ENCODE data around the gene PPP1R12A. TPM values are rescaled to one million over a fixed set of nuclear protein-coding genes. Genes with fewer than 3 reads are reported as not detected.

The PPP1R12A gene
- total RNA-seq, 2 donors from 2014 or later: 64.3 to 70.7 TPM

DNA sequence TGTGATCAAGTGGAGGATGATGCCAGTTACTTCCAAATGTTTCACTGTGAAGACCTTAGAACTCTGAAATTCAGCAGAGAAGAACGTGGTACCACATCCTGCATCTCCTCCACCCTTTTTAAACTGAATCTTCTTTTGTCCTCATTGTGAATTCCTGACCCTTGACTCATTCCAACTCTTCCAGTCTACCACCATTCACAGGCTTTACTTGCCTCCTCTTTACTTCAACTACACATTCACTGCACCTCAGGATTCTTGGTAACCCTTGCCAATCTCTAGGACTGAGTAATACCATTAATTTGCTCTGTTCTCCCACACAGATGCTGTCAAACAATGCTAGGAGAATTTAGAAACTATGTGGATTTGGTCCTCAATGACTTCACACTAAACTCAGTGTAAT, 37.3 kb downstream of the PPP1R12A start:
- H3K27ac ChIP-seq: no peak overlapping the region
- peaks cover 0 to 57% of the 10 kb centered on the region in 2 donors for H3K4me1 ChIP-seq
- no peaks in the 10 kb centered on the region for H3K36me3 ChIP-seq
- TF ChIP-seq CTCF (IDR thresholded peaks at IDR 0.05): no peak
- H3K9me3 ChIP-seq: no peaks in the 10 kb centered on the region
- no peaks in the 10 kb centered on the region for H3K27me3 ChIP-seq
- H3K4me3 ChIP-seq: no peak overlapping the region
- DNase-seq (ENCODE audit: low spot score): no peak

- H3K27ac ChIP-seq: no peak overlapping the region
- H3K4me1 ChIP-seq: peaks cover 0 to 44% of the 10 kb centered on the region in 2 donors
- TF ChIP-seq CTCF (IDR thresholded peaks at IDR 0.05): no peak
- H3K9me3 ChIP-seq: no peaks in the 10 kb centered on the region
- no peaks in the 10 kb centered on the region for H3K36me3 ChIP-seq
- H3K27me3 ChIP-seq: no peaks in the 10 kb centered on the region
- DNase-seq (ENCODE audit: low spot score): no peak
- H3K4me3 ChIP-seq: no peak overlapping the region
Measured at GRCh38 chr12:79895804-79896203, 39.1 kb downstream of the PPP1R12A start.

- no peak overlapping the region for H3K4me3 ChIP-seq
- no peak for DNase-seq (ENCODE audit: low spot score)
- H3K27me3 ChIP-seq: no peaks in the 10 kb centered on the region
- H3K27ac ChIP-seq: no peak overlapping the region
- TF ChIP-seq CTCF (IDR thresholded peaks at IDR 0.05): no peak
- no peaks in the 10 kb centered on the region for H3K9me3 ChIP-seq
- no peaks in the 10 kb centered on the region for H3K36me3 ChIP-seq
- H3K4me1 ChIP-seq: peaks cover 0 to 38% of the 10 kb centered on the region in 2 donors
Measured at GRCh38 chr12:79895071-79895470, 39.8 kb downstream of the PPP1R12A start.

GRCh38 chr12:79891506-79892162, 43.3 kb downstream of the PPP1R12A start:
- Histone ChIP-seq H3K27ac (no peak overlapping the region), H3K36me3 (no peaks in the 10 kb centered on the region), H3K9me3 (no peaks in the 10 kb centered on the region), H3K4me3 (no peak overlapping the region), H3K27me3 (no peaks in the 10 kb centered on the region), H3K4me1 (peaks cover 0 to 55% of the 10 kb centered on the region in 2 donors)
- no peak for TF ChIP-seq CTCF (IDR thresholded peaks at IDR 0.05)
- no peak for DNase-seq (ENCODE audit: low spot score)

DNA sequence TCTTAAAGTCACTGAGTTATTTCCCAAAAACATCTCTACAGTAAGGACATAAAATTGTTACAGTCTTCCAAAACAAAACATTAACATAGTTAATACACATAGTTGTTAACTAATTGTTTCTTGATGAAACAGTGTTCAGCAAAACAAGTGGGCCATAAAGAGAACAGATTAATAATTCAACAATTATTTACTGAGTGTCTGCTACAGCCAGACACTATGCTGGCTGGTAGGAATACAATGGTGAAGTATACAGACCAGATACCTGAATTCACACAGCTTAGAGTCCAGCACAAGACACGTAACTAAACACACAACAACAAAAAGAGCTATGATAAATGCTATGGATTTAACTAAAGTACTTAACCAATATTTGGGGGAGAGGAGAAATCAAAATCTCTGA, 47.0 kb downstream of the PPP1R12A start:
- no peak for DNase-seq (ENCODE audit: low spot score)
- no peak overlapping the region for H3K27ac ChIP-seq
- no peaks in the 10 kb centered on the region for H3K9me3 ChIP-seq
- no peak overlapping the region for H3K4me3 ChIP-seq
- no peaks in the 10 kb centered on the region for H3K27me3 ChIP-seq
- peaks cover 0 to 52% of the 10 kb centered on the region in 2 donors for H3K4me1 ChIP-seq
- TF ChIP-seq CTCF (IDR thresholded peaks at IDR 0.05): no peak
- H3K36me3 ChIP-seq: no peaks in the 10 kb centered on the region
